ENCODE data around the gene FBXL17. TPM values are rescaled to one million over a fixed set of nuclear protein-coding genes. Genes with fewer than 3 reads are reported as not detected.

Gene FBXL17
- polyA plus RNA-seq, 1 of the 3 experiments (the other 2 are of a cell fraction), result 4.4 TPM

GRCh38 chr5:108421713-108422112 is 39.8 kb upstream of the FBXL17 start:
- no peaks in the 10 kb centered on the region for H4K20me1 ChIP-seq (ENCODE audit: insufficient read depth)
- no peak overlapping the region for H3K9ac ChIP-seq
- no peaks in the 10 kb centered on the region for H3K9me3 ChIP-seq
- H3K4me2 ChIP-seq, result no peak overlapping the region
- H3K27ac ChIP-seq (ENCODE audit: low read depth in 2 of 2, low read length in 1 of 2), result no peak overlapping the region
- no peaks in the 10 kb centered on the region for H3K9me2 ChIP-seq
- H3K4me3 ChIP-seq (ENCODE audit: low read depth in 2 of 2, low read length in 1 of 2), result no peak overlapping the region
- no peaks in the 10 kb centered on the region for H3K36me3 ChIP-seq (replicated peaks in 1 of 2; ENCODE audit: control insufficient read depth in 1 of 2, insufficient read depth in 2 of 2, low read length in 1 of 2)
- CTCF ChIA-PET, result no interaction called here
- H3K79me2 ChIP-seq (ENCODE audit: insufficient read depth), result no peaks in the 10 kb centered on the region
- POLR2A ChIA-PET, result no interaction called here
- no peaks in the 10 kb centered on the region for H3F3A ChIP-seq (replicated peaks; ENCODE audit: insufficient read depth)
- 76% methylated on average over 5 of the region's 5 CpGs for WGBS (ENCODE audit: low lambda C conversion rate)
- no peaks in the 10 kb centered on the region for H3K4me1 ChIP-seq (ENCODE audit: control insufficient read depth in 1 of 2, insufficient read depth in 2 of 2, low read depth in 1 of 2, low read length in 1 of 2)
- DNase-seq, result no peak
- H3K27me3 ChIP-seq (ENCODE audit: insufficient read depth), result no peaks in the 10 kb centered on the region
- TF ChIP-seq USF1 (IDR thresholded peaks at IDR 0.05; ENCODE audit: borderline replicate concordance, low read depth), result no peak
- no peak for TF ChIP-seq POLR2AphosphoS5 (IDR thresholded peaks at IDR 0.05; ENCODE audit: low read depth, low read length)
- TF ChIP-seq CTCF (IDR thresholded peaks at IDR 0.05), result no peak
- no peak for TF ChIP-seq TAF1 (IDR thresholded peaks at IDR 0.05; ENCODE audit: borderline replicate concordance, low read depth, low read length)
- TF ChIP-seq, protein P1, sequence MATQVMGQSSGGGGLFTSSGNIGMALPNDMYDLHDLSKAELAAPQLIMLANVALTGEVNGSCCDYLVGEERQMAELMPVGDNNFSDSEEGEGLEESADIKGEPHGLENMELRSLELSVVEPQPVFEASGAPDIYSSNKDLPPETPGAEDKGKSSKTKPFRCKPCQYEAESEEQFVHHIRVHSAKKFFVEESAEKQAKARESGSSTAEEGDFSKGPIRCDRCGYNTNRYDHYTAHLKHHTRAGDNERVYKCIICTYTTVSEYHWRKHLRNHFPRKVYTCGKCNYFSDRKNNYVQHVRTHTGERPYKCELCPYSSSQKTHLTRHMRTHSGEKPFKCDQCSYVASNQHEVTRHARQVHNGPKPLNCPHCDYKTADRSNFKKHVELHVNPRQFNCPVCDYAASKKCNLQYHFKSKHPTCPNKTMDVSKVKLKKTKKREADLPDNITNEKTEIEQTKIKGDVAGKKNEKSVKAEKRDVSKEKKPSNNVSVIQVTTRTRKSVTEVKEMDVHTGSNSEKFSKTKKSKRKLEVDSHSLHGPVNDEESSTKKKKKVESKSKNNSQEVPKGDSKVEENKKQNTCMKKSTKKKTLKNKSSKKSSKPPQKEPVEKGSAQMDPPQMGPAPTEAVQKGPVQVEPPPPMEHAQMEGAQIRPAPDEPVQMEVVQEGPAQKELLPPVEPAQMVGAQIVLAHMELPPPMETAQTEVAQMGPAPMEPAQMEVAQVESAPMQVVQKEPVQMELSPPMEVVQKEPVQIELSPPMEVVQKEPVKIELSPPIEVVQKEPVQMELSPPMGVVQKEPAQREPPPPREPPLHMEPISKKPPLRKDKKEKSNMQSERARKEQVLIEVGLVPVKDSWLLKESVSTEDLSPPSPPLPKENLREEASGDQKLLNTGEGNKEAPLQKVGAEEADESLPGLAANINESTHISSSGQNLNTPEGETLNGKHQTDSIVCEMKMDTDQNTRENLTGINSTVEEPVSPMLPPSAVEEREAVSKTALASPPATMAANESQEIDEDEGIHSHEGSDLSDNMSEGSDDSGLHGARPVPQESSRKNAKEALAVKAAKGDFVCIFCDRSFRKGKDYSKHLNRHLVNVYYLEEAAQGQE (IDR thresholded peaks at IDR 0.05; ENCODE audit: low read depth, low read length), result no peak
- no peak for TF ChIP-seq SMC3 (IDR thresholded peaks at IDR 0.05; ENCODE audit: low read depth, low read length)
- TF ChIP-seq RCOR1 (IDR thresholded peaks at IDR 0.05; ENCODE audit: low read length), result no peak
- H2AFZ ChIP-seq (ENCODE audit: low read depth), result no peak overlapping the region

GRCh38 chr5:108420755-108421154 is 38.9 kb upstream of the FBXL17 start:
- DNase-seq, result no peak
- Histone ChIP-seq H3K4me2 (no peak overlapping the region), H3K27me3 (ENCODE audit: insufficient read depth) (no peaks in the 10 kb centered on the region), H3K36me3 (replicated peaks in 1 of 2; ENCODE audit: control insufficient read depth in 1 of 2, insufficient read depth in 2 of 2, low read length in 1 of 2) (no peaks in the 10 kb centered on the region), H3K9ac (no peak overlapping the region), H3K4me3 (ENCODE audit: low read depth in 2 of 2, low read length in 1 of 2) (no peak overlapping the region), H3K27ac (ENCODE audit: low read depth in 2 of 2, low read length in 1 of 2) (no peak overlapping the region), H3K79me2 (ENCODE audit: insufficient read depth) (no peaks in the 10 kb centered on the region), H4K20me1 (ENCODE audit: insufficient read depth) (no peaks in the 10 kb centered on the region), H2AFZ (ENCODE audit: low read depth) (peak overlapping the region; percentile 46; the same call in 1 of the 2 replicates), H3F3A (replicated peaks; ENCODE audit: insufficient read depth) (no peaks in the 10 kb centered on the region), H3K9me2 (no peaks in the 10 kb centered on the region), H3K4me1 (ENCODE audit: control insufficient read depth in 1 of 2, insufficient read depth in 2 of 2, low read depth in 1 of 2, low read length in 1 of 2) (no peaks in the 10 kb centered on the region), H3K9me3 (no peaks in the 10 kb centered on the region)
- ChIA-PET CTCF (no interaction called here), POLR2A (no interaction called here)
- WGBS (ENCODE audit: low lambda C conversion rate), result 90% methylated on average over 1 of the region's 1 CpG
- no peak for TF ChIP-seq IRF3 (IDR thresholded peaks at IDR 0.05; ENCODE audit: low read depth, low read length)
- no peak for TF ChIP-seq NRF1 (IDR thresholded peaks at IDR 0.05; ENCODE audit: low read depth, low read length)
- no peak for TF ChIP-seq FOXJ3 (CRISPR knock-in tag; IDR thresholded peaks at IDR 0.05)
- no peak for TF ChIP-seq TCF12 (IDR thresholded peaks at IDR 0.05)
- TF ChIP-seq, protein P1 (IDR thresholded peaks at IDR 0.05; ENCODE audit: low read depth, low read length), result no peak
- TF ChIP-seq USF1 (IDR thresholded peaks at IDR 0.05; ENCODE audit: borderline replicate concordance, low read depth), result no peak
- TF ChIP-seq GABPA (IDR thresholded peaks at IDR 0.05; ENCODE audit: low read depth), result no peak
- no peak for TF ChIP-seq EP300 (IDR thresholded peaks at IDR 0.05; ENCODE audit: borderline replicate concordance in 1 of 2, low read depth in 1 of 2, low read length in 1 of 2)
- no peak for TF ChIP-seq SIN3A (IDR thresholded peaks at IDR 0.05; ENCODE audit: borderline replicate concordance, low read depth, low read length)
- TF ChIP-seq YY1 (IDR thresholded peaks at IDR 0.05; ENCODE audit: low read depth), result no peak
- no peak for TF ChIP-seq TAF1 (IDR thresholded peaks at IDR 0.05; ENCODE audit: borderline replicate concordance, low read depth, low read length)

Data from SK-N-SH (cell line).